Kidney glomerular epithelial cell (primary cell): Measurements from ENCODE around the gene MPHOSPH8.
"Not testable (repeated sequence)": the region's sequence is repeated elsewhere in the genome, so short reads cannot be mapped to it uniquely, and the experiment has no call there.

Experiments
- DNase-seq: peaks from one replicate; lab custom pipeline; 2025; lab: John Stamatoyannopoulos, UW

MPHOSPH8 gene

GRCh38 chr13:19632915-19633478 is 462 bp upstream of the MPHOSPH8 start:
- peak; percentile 78 for DNase-seq

- peak; percentile 38 for DNase-seq
Observed at GRCh38 chr13:19634256-19634740, 839 bp downstream of the MPHOSPH8 start.

GRCh38 chr13:19635926-19636325 is 2.5 kb downstream of the MPHOSPH8 start:
- DNase-seq: not testable (repeated sequence)

GRCh38 chr13:19643652-19644051 is 10.2 kb downstream of the MPHOSPH8 start:
- no peak for DNase-seq

- DNase-seq: no peak
Observed at GRCh38 chr13:19645000-19645399, 11.5 kb downstream of the MPHOSPH8 start.

GRCh38 chr13:19646063-19646462 is 12.6 kb downstream of the MPHOSPH8 start:
- no peak for DNase-seq

- DNase-seq: no peak
Observed at GRCh38 chr13:19650742-19651141, 17.3 kb downstream of the MPHOSPH8 start.

GRCh38 chr13:19657872-19658591 is 24.6 kb downstream of the MPHOSPH8 start:
- no peak for DNase-seq

GRCh38 chr13:19658831-19659230 is 25.4 kb downstream of the MPHOSPH8 start:
- DNase-seq: no peak

GRCh38 chr13:19661126-19661525 is 27.7 kb downstream of the MPHOSPH8 start:
- no peak for DNase-seq

GRCh38 chr13:19661561-19661960 is 28.1 kb downstream of the MPHOSPH8 start:
- DNase-seq: no peak

GRCh38 chr13:19663416-19663979 is 30.0 kb downstream of the MPHOSPH8 start:
- no peak for DNase-seq

GRCh38 chr13:19664481-19665230 is 31.2 kb downstream of the MPHOSPH8 start:
- DNase-seq: no peak

GRCh38 chr13:19665427-19665859 is 32.0 kb downstream of the MPHOSPH8 start:
- DNase-seq: no peak

- DNase-seq: no peak
Observed at GRCh38 chr13:19668778-19669177, 35.3 kb downstream of the MPHOSPH8 start.

GRCh38 chr13:19670147-19670546 is 36.7 kb downstream of the MPHOSPH8 start:
- DNase-seq: no peak

- no peak for DNase-seq
Observed at GRCh38 chr13:19672990-19673389, 39.5 kb downstream of the MPHOSPH8 start.

- DNase-seq: no peak
Observed at GRCh38 chr13:19673473-19674430, 40.3 kb downstream of the MPHOSPH8 start.

- DNase-seq: no peak
Observed at GRCh38 chr13:19674898-19675297, 41.4 kb downstream of the MPHOSPH8 start.

GRCh38 chr13:19676168-19676567 is 42.7 kb downstream of the MPHOSPH8 start:
- DNase-seq: no peak

GRCh38 chr13:19680751-19681150 is 47.3 kb downstream of the MPHOSPH8 start:
- no peak for DNase-seq
